H1 (cell line): ENCODE results near the gene FKBP2. TPM values are rescaled to one million over a fixed set of nuclear protein-coding genes. Genes with fewer than 3 reads are reported as not detected.

Source experiments
- BACH1 ChIP-seq: IDR thresholded peaks from 2 replicates; pipeline ENCODE4 v1.6.1; 2012; ENCODE audit warnings: low read length, improper control_type of control experiment
- PHF8 ChIP-seq: fragments of 200-600 bp; sonication (generic); conservative IDR thresholded peaks from 2 replicates; pipeline ENCODE4 v1.7.1; 2012; ENCODE audit warnings: low read depth, mild to moderate bottlenecking, inconsistent platforms, low read length, moderate library complexity
- USF2 ChIP-seq: IDR thresholded peaks from 2 replicates; pipeline ENCODE4 v1.6.1; 2011; ENCODE audit warnings: low read length, improper control_type of control experiment
- polyA plus RNA-seq, 7 experiments: library from polyadenylated mRNA; depleted of rRNA in 3 of 7; stranded (reverse) in 5 of 7; unstranded in 2 of 7; fragments of >200 nt in 5 of 7; fragments of 200-250 nt in 2 of 7; gene quantifications; 1 replicate in 5 of 7; 2 replicates in 1 of 7; 4 replicates in 1 of 7; pipeline versions ENCODE4 v1.2.1 to v1.2.3, GENCODE V29; 2011 to 2013; ENCODE audit warnings: missing spikeins in 2 of 7, mixed read lengths in 2 of 7
- total RNA-seq: library from RNA; stranded (reverse); fragmentation: NEBNext Ultra II Directional; extraction: Animal tissue kit (Norgen Biotek cat#: 25700); gene quantifications from 2 replicates; pipeline ENCODE4 v1.2.1, GENCODE V29; 2021

The FKBP2 gene
- total and polyA plus RNA-seq, 2 of the 8 experiments (the other 6 are each of a cell fraction or from before 2014, with no cell fraction given), result 41.7 to 52.5 TPM

- TF ChIP-seq USF2 (no peak), BACH1 (no peak), PHF8 (no peak)
These were observed 6.8 kb upstream of the FKBP2 start, which contains the start of gene VEGFB (continued) for GRCh38 chr11:64233913-64234586.
